ENCODE data around the gene NISCH.

DNA sequence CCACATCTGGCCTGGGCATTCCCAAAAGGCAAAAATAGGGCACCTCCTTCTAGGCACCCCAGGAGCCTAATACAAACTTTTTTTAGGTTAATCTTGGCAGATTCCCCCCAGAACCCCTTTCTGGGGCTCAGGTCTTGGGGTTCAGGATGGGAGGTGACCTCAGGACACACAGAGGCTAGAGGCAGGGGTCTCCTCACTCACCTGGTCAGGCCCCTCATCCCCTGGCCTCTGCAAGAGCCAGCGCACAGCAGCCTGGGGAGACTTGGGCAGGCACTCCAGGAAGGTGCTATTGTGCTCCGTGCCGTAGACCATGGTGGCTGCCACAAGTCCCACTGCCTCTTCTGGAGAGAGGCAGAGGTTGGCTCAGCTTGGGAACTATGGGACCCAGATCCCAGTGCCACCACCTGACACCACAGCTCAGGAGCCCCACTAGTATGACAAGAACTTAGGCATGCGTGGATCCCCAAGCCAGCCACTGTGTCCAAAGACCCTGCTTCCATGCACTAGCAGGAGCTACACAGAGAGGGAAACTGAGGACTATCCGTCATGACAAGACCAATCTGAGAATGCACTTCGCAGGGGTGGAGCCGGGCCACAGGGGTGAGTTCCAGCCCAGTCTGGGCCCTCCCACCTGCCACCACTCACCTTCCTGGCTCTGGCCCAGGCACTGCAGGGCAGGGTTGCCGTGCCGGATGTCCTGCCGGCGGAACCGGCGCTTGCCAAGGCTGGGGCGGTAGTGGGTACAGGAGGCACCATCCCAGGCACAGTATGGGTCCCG is 17.9 kb upstream of the NISCH start:
- TF ChIP-seq, protein P1, sequence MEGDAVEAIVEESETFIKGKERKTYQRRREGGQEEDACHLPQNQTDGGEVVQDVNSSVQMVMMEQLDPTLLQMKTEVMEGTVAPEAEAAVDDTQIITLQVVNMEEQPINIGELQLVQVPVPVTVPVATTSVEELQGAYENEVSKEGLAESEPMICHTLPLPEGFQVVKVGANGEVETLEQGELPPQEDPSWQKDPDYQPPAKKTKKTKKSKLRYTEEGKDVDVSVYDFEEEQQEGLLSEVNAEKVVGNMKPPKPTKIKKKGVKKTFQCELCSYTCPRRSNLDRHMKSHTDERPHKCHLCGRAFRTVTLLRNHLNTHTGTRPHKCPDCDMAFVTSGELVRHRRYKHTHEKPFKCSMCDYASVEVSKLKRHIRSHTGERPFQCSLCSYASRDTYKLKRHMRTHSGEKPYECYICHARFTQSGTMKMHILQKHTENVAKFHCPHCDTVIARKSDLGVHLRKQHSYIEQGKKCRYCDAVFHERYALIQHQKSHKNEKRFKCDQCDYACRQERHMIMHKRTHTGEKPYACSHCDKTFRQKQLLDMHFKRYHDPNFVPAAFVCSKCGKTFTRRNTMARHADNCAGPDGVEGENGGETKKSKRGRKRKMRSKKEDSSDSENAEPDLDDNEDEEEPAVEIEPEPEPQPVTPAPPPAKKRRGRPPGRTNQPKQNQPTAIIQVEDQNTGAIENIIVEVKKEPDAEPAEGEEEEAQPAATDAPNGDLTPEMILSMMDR (IDR thresholded peaks at IDR 0.05; ENCODE audit: insufficient read depth, low read length, poor library complexity, severe bottlenecking), result no peak
- TF ChIP-seq EZH2phosphoT487 (conservative IDR thresholded peaks at IDR 0.05; ENCODE audit: low read length), result no peak

Data from SU-DHL-6 (cell line).